GM19023 (cell line): ENCODE results near the gene KIRREL3.

Source experiments
- ATAC-seq: cut with Tn5 transposase; IDR thresholded peaks from one replicate; pipeline ENCODE4 v1.9.1; 2021; ENCODE audit warnings: mild to moderate bottlenecking, moderate library complexity; ENCODE audit not compliant: unreplicated experiment

KIRREL3 gene

DNA sequence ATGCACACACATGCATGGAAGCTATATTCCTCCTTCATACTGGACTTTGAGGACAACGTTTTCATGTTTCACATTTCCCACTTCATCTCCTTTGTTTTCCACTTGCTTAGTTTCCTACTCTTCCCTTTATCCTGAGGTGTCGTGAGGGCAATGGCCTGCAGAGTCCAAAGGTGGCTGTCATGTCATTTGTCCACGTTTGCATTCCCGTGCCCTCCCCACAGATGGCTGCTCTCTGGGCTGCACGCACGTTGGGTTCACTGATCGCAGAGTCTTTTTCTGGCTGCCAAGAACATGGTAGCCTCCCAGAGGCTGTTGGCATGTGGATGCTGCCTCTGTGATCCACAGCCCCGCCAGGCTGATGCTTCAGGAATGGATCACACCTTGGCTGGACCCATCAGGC is 389.1 kb downstream of the KIRREL3 start:
- ATAC-seq: no peak

DNA sequence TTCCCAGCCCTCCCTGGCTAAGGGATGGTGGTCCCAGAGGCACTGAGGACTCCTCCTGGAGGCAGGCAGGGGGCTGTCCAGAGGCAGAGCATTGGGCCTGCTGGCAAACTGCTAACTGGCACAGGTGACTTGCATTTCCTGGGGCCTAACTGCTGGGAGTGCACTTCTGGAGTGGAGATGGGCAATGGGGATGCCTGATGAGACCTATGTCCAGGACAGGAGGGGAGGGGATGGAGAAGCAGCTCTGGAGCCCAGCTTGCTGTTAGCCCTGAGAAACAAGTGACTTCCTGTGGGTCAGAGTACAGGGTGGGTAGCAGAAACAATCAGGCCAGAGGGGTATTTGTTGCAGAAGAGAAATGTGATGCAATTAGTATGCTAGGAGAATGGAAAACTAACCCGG is 391.9 kb downstream of the KIRREL3 start:
- no peak for ATAC-seq

DNA sequence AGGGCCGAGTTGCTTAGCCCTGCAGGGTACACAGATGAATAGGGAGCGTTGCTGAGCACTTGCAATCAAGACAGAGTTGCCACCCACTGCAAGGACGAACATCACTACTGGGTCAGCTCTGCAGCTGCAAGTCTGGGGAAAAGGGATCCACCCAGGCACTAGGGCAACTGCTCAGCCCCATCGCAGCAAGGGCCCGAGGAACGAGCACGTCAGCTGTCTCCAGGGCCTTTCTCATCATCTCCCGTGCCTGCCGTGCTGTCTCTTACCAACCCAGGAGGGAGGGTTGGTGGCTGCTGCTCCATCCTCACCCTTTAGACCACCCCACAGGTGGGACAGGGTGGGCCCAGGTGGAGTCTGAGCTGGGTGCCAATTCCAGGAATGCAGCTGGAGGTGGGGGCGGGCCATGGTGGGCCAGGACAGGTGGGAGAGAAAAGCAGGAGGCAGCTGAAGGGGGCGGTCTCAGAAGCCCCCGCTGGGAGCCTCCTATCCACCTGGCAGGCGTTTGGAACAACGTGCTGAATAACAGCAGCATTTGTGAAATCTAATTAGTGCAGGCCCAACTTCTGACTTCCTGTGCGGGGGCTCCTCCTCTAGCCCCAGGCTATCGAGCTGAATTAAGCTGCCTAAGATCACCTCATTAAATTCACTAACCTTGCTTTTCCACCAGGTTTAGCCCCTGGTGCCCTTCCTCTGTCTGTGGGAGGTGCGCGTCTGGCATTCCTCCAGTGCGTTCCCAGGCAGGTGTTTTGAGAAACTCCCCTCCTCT is 392.6 kb downstream of the KIRREL3 start:
- ATAC-seq: no peak

GRCh38 chr11:126607374-126607773 is 393.2 kb downstream of the KIRREL3 start:
- no peak for ATAC-seq

GRCh38 chr11:126606484-126606883 is 394.1 kb downstream of the KIRREL3 start:
- no peak for ATAC-seq

- ATAC-seq: no peak
These were observed 396.1 kb downstream of the KIRREL3 start for GRCh38 chr11:126604461-126604860.

DNA sequence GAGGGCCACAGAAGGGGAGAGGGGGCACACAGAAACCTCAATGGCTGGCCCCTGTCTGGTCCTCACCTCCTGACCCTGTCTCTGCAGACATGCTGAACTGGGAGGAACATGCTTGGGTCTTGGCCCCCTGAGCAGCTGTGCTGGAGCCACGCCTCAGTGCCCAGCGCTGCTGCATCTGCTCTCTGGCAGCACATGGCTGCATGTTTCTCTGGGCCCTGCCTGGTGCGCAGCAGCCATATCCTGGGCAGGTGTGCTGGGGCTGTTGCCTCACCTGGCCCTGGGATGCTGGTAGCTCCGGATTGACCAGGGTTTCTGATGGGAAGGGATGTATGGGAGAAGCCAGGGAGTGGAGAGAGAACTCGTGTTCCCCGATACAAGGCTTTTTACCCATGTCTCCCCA is 397.1 kb downstream of the KIRREL3 start:
- no peak for ATAC-seq

DNA sequence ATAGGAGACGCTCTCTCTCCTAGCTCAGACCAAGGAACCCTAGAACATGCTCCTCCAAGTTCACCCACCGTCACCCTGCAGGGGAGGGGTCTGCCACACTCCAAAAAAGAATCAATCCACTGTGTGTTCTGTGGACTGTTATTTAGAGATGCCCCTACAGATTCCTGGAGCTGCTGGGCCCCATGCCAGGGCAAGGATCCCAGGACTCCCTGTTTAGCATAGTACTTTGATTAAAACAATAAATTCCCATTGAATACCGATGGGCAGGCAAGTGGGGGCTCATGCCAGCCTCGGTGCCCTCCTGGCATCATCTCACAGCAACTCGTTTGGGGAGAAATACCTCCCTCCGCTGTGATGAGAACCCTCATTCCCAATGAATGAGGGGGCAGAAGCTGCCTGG is 397.6 kb downstream of the KIRREL3 start:
- ATAC-seq: no peak

DNA sequence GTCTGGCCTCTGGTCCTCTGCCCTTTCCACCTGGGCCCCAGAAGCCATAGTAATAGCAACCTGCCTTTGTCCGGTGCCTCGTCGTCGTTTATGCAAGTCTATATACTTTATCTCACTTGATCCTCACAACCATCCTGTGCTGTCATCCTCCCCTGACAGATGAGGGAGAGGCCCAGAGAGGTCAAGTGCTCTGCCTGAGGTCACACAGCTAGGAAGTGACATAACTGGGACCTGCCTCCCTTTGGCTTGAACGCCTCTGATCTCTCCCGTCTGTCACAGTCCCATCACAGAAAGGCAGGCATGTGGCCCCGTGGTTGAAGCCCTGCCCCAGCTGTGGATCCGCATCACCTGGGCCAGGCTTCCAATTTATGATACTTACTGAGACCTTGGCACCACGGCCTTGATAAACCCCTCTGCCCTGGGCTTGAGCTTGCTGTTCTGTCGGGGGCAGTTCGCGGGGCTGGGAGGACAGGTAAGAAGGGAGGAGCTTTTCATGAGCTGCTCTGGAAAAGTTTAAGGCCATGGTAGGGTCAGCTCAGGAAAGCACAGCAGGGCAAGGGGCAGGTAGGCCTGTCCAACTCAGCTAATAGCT is 398.1 kb downstream of the KIRREL3 start:
- no peak for ATAC-seq

DNA sequence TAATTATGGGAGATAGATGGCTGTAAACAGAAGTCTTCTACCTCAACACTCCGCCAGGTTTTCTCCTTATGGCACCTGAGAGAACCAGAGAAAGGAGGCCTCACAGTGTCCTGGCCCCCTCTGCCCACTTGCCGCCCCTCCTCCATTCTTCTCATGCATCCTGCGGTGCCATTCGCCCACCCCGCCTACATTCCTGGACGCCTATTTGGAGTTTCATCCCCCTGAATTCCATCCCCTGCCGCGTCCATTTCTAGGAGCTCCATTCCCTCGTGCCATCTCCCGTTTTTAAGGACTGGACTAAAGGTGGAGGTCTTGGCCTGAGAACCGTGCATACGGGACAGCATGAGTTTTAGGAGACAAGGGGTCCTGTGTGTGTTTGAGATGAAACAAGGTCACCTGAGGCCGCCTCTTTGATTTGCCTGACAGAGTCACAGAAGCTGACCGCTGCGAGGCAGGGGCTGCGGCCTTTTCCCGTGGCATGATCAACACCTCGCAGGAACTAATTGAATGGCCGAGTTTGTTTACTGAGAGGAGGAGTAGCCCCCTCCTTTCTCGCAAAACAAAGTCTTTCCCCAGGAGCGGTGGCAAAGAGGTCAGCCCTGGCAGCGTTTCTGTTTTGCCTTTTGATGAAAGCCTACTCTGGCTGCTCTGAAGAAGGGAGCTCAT is 398.9 kb downstream of the KIRREL3 start:
- no peak for ATAC-seq

GRCh38 chr11:126601136-126601535 is 399.4 kb downstream of the KIRREL3 start:
- ATAC-seq: no peak

DNA sequence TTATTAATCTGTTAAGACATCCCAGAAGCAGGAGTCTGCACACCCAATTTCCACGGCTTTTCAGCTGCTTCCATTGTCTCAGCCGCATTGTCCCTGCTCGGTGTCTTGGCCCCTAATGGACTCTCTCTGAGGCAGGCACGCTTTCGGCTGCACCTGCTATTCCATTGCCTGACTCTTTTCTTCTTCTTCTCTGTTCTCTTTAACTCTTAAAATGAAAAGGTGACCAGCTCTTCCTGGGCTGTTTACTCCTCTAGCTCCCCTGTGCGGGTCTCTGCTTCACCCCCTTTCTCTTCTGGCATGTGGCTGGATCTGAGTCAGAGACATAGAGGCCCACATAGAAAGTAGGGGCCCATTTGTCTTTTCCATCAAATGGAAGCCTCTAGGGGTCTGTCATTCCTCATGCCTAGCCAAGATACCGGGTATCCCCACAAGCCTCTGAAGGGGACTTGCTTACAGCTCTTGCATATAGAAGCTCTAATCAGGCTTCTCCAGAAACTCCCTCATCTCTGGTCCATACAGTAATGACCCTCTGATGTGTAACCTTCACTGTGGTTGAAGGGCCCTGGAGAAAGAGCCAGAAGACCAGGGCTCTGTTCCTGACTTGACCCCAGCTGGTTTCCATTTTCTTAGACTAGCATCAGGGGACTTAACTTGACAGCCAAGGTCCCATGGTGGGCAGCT is 401.2 kb downstream of the KIRREL3 start:
- no peak for ATAC-seq

DNA sequence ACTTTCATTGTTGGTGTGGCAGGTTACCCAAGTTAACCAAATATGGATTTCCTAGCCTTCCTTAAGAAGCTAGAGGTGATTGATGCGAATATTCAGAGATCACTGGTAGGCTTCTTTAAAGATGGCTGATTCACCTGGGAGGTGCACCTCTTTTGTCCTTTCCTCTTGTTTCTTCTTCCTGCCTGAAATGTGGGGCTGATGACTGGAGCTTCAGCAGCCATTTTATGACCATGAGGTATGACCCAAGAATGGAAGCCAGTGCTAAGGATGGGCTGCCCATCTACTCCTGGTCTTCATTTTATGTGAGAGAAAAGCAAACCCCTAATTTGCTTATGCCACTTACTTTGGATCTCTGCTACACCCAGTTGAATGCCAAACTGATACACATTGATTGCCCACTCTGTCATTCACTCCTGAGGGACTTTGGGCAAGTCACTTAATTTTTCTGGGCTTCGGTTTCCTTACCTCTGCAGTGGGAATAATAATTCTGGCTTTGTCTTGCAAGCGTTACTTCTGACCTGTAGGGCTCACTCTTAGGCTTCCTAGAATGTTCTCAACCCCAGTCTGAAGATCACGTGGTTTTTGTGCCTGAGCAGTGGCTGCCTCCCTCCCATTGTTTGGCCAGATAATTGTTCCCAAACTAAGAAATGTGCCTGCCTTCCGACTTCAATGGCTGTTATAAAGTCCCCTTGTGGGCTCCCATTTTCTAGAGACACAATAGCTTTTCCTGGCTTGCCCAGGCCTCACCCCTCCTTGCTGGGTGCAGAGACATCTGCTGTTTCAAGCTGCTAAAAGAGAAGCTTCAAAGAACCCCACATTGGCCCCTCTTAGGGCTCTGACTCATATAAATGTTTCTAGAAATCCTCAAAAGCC is 402.0 kb downstream of the KIRREL3 start:
- ATAC-seq: no peak

GRCh38 chr11:126597041-126597440 is 403.5 kb downstream of the KIRREL3 start:
- no peak for ATAC-seq

DNA sequence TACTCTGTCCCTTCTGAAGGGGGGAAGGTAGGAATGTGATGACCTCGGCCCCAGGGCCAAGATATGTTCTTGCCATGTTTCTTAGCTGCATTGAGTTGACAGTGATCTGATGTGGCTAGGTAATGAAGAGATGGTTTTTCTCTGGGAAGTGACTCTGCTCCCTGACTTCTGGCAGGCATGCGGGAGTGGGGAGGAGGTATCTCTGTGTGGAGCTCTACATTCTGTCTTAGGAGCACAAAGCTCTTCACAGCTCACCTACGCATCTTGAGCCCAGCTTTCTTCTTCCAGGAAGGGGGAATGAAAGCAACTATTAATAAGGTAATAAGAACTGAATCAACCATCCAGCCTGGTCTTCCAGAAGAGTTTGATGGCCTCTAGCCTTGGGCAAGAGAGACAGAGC is 404.1 kb downstream of the KIRREL3 start:
- ATAC-seq: no peak

DNA sequence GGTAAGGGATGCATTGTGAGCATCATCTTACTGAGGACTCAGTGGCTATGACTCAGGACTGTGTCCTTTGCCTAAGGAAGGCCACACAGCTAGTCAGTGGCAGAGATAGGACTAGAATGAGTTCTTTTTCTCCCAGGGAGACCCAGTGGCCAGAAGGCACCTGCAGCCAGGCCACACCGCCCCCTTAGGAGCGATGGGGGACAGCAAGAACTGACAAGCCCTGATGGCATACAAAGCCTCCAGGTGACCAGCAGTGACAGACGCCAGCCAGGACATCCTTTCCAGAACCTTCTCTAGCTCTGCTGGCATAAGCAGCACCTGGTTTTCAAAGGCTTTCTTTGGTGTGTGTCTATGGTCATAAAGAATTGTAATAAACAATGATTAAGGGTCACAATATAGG is 405.0 kb downstream of the KIRREL3 start:
- ATAC-seq: no peak

DNA sequence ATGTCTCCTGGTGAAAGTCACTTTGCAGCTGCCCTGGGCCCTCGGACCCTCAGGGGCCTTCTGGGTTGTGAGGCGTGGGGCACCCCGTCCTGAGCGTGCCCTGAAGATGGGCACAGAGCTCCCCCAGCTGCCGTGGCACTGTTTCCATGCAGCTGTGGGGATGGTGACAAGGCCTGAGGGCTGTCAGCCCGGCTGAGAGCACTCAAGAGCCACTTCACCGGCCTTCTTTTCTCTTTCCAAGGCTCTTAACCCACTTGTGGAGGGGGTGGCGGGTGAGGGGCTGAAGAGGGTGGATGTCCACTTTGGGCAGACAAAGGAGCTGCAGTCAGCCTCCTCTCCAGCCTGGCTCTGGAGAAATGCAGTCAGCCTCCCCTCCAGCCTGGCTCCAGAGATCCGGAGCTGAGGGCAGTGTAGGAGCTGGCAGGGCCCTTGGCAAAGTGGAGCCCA is 405.6 kb downstream of the KIRREL3 start:
- ATAC-seq: no peak

- no peak for ATAC-seq
These were observed 407.8 kb downstream of the KIRREL3 start for GRCh38 chr11:126592496-126593410.

DNA sequence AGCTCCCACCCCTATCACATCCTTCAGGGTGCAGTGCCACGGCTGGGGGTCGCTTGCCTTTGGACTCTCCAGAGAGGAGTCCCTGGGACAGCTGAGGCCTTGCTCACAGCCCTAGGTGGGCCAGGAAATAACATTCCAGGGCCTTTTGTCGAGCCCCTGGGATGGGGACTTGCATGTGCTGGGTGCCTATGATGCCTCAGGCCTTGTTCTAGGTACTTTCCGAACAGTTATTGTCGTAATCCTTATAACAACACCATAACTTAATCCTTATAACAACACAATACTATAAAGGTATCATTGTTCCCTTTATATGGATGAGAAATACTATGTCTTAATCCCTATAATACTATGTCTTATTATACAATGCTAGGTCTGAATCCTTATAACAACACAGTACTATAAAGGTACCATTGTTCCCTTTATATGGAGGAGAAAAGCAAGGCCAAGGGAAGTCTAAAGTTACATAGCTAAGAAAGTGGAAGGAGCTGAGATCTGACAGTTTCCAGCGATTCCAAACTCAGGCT is 408.5 kb downstream of the KIRREL3 start:
- ATAC-seq: no peak

DNA sequence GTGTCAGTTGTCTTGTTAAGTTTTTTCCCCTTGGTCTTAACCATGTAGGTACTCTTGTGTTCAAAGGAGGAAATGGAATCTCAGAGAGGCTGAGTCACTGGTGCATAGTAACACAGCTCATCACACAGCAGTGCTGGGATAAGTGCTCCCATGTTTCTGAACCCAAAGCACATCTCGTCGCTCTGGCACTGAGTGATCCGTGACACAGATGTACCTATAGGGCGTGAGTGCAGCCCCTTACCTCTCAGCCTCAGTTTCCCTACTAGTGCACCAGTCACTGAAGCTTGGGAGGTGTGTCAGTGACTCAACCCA is 411.1 kb downstream of the KIRREL3 start:
- no peak for ATAC-seq
